Esophagus muscularis mucosa (tissue), 4 donors: ENCODE results near the gene TNFAIP2. TPM values are rescaled to one million over a fixed set of nuclear protein-coding genes. Genes with fewer than 3 reads are reported as not detected.

ENCODE experiments used
- DNase-seq: peaks from one replicate; pipeline ENCODE4 v3.0.0-alpha.2; 2017; ENCODE audit errors: extremely low spot score
- H3K27ac ChIP-seq, 4 donors: fragments of 200-600 bp; sonication (generic); replicated peaks in 1 of 4; 1 replicate in 3 of 4; 2 replicates in 1 of 4; pipeline ENCODE4 v1.5.1; 2016 to 2019; ENCODE audit warnings: mild to moderate bottlenecking in 1 of 4
- H3K27me3 ChIP-seq, 4 donors: fragments of 200-600 bp; sonication (generic); one replicate each; pipeline versions ENCODE4 v1.5.1 to v1.6.0; 2016 to 2019
- H3K36me3 ChIP-seq, 4 donors: fragments of 200-600 bp; sonication (generic); one replicate each; pipeline ENCODE4 v1.5.1; 2016 to 2019
- H3K4me1 ChIP-seq, 4 donors: fragments of 200-600 bp; sonication (generic); one replicate each; pipeline ENCODE4 v1.5.1; 2016 to 2019
- H3K4me3 ChIP-seq, 4 donors: fragments of 200-600 bp; sonication (generic); 1 replicate in 2 of 4; 2 replicates in 2 of 4; pipeline ENCODE4 v1.5.1; 2016 to 2019; ENCODE audit warnings: mild to moderate bottlenecking in 4 of 4, moderate library complexity in 1 of 4
- H3K9me3 ChIP-seq, 4 donors: fragments of 200-600 bp; sonication (generic); 1 replicate in 3 of 4; 2 replicates in 1 of 4; pipeline ENCODE4 v1.5.1; 2016 to 2019
- CTCF ChIP-seq, 3 experiments: fragments of 200-600 bp in 2 of 3; fragments of 450-650 bp in 1 of 3; sonication (generic) in 2 of 3; IDR thresholded peaks; one replicate each; pipeline ENCODE4 v1.5.1; 2017 to 2019; ENCODE audit warnings: antibody characterized with exemption in 3 of 3, mild to moderate bottlenecking in 2 of 3, moderate library complexity in 1 of 3
- EP300 ChIP-seq: sonication (generic); formaldehyde crosslinking; IDR thresholded peaks from one replicate; pipeline ENCODE4 v1.6.1; 2017; ENCODE audit warnings: antibody characterized with exemption
- POLR2A ChIP-seq: fragments of 450-650 bp; IDR thresholded peaks from one replicate; pipeline ENCODE4 v1.6.1; 2017; ENCODE audit warnings: antibody characterized with exemption, moderate library complexity, mild to moderate bottlenecking, low read depth
- POLR2AphosphoS5 ChIP-seq, 2 donors: sonication (generic); formaldehyde crosslinking; IDR thresholded peaks; one replicate each; pipeline ENCODE4 v1.6.1; 2017; ENCODE audit warnings: antibody characterized with exemption in 2 of 2
- WGBS: methylation state at CpG from one replicate; pipeline ENCODE4 v1.1.5; 2018; 5-methylcytosine and 5-hydroxymethylcytosine counted together
- intact Hi-C: fragments of 100-400 bp; cut with DNase I; formaldehyde crosslinking; loops from one replicate; pipeline ENCODE4 v1.15.1; 2023
- total RNA-seq, 4 donors: library from RNA; depleted of rRNA; stranded (reverse); fragments of >200 nt; gene quantifications; one replicate each; pipeline versions ENCODE4 v1.1.0 to v1.2.1, GENCODE V29; 2016

TNFAIP2 gene
- total RNA-seq, 4 donors from 2014 or later, result 29.0 to 104 (median 74.0) TPM

- Histone ChIP-seq H3K27ac (no peak overlapping the region), H3K36me3 (peaks cover 6 to 69% (median 64%) of the 10 kb centered on the region in 4 donors), H3K4me3 (no peak overlapping the region), H3K4me1 (peaks cover 25 to 61% (median 52%) of the 10 kb centered on the region in 4 donors), H3K9me3 (no peaks in the 10 kb centered on the region), H3K27me3 (peaks cover 0 to 8% (median 4%) of the 10 kb centered on the region in 4 donors)
- WGBS, result 69% methylated on average over 2 of the region's 2 CpGs
- DNase-seq, result no peak
- TF ChIP-seq EP300 (no peak), POLR2A (no peak), POLR2AphosphoS5 (IDR thresholded peaks at IDR 0.05) (no peak), CTCF (IDR thresholded peaks at IDR 0.05) (no peak)
- intact Hi-C loops, result no loop called here
Measured at GRCh38 chr14:103134405-103134804, 11.1 kb downstream of the TNFAIP2 start.

GRCh38 chr14:103134919-103135318 lies 11.7 kb downstream of the TNFAIP2 start:
- no peak overlapping the region for H3K4me3 ChIP-seq
- H3K36me3 ChIP-seq, result peaks cover 6 to 63% (median 60%) of the 10 kb centered on the region in 4 donors
- H3K27ac ChIP-seq, result no peak overlapping the region
- H3K4me1 ChIP-seq, result peaks cover 25 to 58% (median 50%) of the 10 kb centered on the region in 4 donors
- intact Hi-C loops, result no loop called here
- H3K27me3 ChIP-seq, result peaks cover 0 to 12% (median 5%) of the 10 kb centered on the region in 4 donors
- WGBS, result over 99% methylated on average over 14 of the region's 14 CpGs
- no peak for DNase-seq
- H3K9me3 ChIP-seq, result no peaks in the 10 kb centered on the region
- TF ChIP-seq POLR2A, result no peak
- no peak for TF ChIP-seq CTCF (IDR thresholded peaks at IDR 0.05)
- TF ChIP-seq POLR2AphosphoS5 (IDR thresholded peaks at IDR 0.05), result no peak
- no peak for TF ChIP-seq EP300

GRCh38 chr14:103135333-103136260 lies 12.3 kb downstream of the TNFAIP2 start:
- no peak for DNase-seq
- no peak overlapping the region for H3K27ac ChIP-seq
- peaks cover 0 to 17% (median 5%) of the 10 kb centered on the region in 4 donors for H3K27me3 ChIP-seq
- H3K36me3 ChIP-seq, result peaks cover 6 to 57% (median 53%) of the 10 kb centered on the region in 4 donors
- TF ChIP-seq EP300, result no peak
- no peak for TF ChIP-seq POLR2AphosphoS5 (IDR thresholded peaks at IDR 0.05)
- TF ChIP-seq POLR2A, result no peak
- TF ChIP-seq CTCF (IDR thresholded peaks at IDR 0.05), result no peak
- WGBS, result 92% methylated on average over 23 of the region's 26 CpGs
- no peaks in the 10 kb centered on the region for H3K9me3 ChIP-seq
- intact Hi-C loops, result no loop called here
- no peak overlapping the region for H3K4me3 ChIP-seq
- H3K4me1 ChIP-seq, result peaks cover 20 to 51% (median 44%) of the 10 kb centered on the region in 4 donors

GRCh38 chr14:103136388-103137271 lies 13.4 kb downstream of the TNFAIP2 start:
- intact Hi-C loops, result no loop called here
- WGBS, result 76% methylated on average over 19 of the region's 20 CpGs
- no peak for DNase-seq

More at GRCh38 chr14:103136388-103137271, 13.4 kb downstream of the TNFAIP2 start:
- peak overlapping the region in 1 of 4 donors; percentile 65 for H3K27ac ChIP-seq
- H3K36me3 ChIP-seq, result peaks cover 6 to 46% (median 44%) of the 10 kb centered on the region in 4 donors
- H3K4me3 ChIP-seq, result no peak overlapping the region
- H3K9me3 ChIP-seq, result no peaks in the 10 kb centered on the region
- H3K4me1 ChIP-seq, result peaks cover 11 to 46% (median 34%) of the 10 kb centered on the region in 4 donors
- peaks cover 0 to 27% (median 9%) of the 10 kb centered on the region in 4 donors for H3K27me3 ChIP-seq
- TF ChIP-seq EP300, result no peak
- TF ChIP-seq POLR2AphosphoS5 (IDR thresholded peaks at IDR 0.05), result no peak
- TF ChIP-seq CTCF (IDR thresholded peaks at IDR 0.05), result no peak
- no peak for TF ChIP-seq POLR2A
